ENCODE results near the gene DLGAP4.

Gene DLGAP4

DNA sequence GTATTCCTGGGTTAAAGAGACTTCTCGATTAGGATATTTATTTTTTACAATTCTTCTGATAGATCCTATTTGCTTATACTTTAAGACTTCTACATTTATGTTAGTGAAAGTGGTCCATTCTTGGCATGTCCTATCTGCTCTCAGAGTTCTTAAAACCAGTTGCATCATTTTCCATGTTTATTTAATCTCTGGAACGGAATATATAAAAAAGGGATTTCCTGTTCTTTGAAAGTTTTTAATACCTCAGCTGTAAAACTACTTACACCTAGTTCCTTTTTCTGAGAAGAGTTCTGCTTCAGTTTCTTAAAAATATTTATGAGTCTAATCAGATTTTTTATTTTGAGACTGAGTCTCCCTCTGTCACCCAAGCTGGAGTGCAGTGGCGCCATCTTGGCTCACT lies 217.2 kb downstream of the DLGAP4 start:
- Histone ChIP-seq H3K27ac (ENCODE audit: low read depth, low read length) (no peak overlapping the region), H3K27me3 (ENCODE audit: control insufficient read depth, low read length) (no peaks in the 10 kb centered on the region), H4K20me1 (ENCODE audit: control insufficient read depth, insufficient read depth, low read depth, low read length) (0 out of 2 replicates have a peak, but pooled peaks cover 4% of the 10 kb centered on the region), H3K9me3 (ENCODE audit: control insufficient read depth, insufficient read depth, low read length) (no peaks in the 10 kb centered on the region), H3K36me3 (ENCODE audit: control insufficient read depth, low read length) (peaks cover 21% of the 10 kb centered on the region), H3K9me2 (replicated peaks; ENCODE audit: control insufficient read depth, low read length) (no peaks in the 10 kb centered on the region), H3K4me3 (ENCODE audit: low read length) (no peak overlapping the region), H3K79me2 (ENCODE audit: control insufficient read depth, low read length) (no peaks in the 10 kb centered on the region), H3K4me2 (ENCODE audit: low read length) (no peak overlapping the region), H3K4me1 (ENCODE audit: control insufficient read depth, low read length) (peaks cover 12% of the 10 kb centered on the region), H3F3A (ENCODE audit: control insufficient read depth, insufficient read depth) (0 out of 2 replicates have a peak, but pooled peaks cover 2% of the 10 kb centered on the region)
- no peak for TF ChIP-seq EZH2phosphoT487 (IDR thresholded peaks at IDR 0.05; ENCODE audit: borderline replicate concordance, low read length)
- TF ChIP-seq, protein P1, sequence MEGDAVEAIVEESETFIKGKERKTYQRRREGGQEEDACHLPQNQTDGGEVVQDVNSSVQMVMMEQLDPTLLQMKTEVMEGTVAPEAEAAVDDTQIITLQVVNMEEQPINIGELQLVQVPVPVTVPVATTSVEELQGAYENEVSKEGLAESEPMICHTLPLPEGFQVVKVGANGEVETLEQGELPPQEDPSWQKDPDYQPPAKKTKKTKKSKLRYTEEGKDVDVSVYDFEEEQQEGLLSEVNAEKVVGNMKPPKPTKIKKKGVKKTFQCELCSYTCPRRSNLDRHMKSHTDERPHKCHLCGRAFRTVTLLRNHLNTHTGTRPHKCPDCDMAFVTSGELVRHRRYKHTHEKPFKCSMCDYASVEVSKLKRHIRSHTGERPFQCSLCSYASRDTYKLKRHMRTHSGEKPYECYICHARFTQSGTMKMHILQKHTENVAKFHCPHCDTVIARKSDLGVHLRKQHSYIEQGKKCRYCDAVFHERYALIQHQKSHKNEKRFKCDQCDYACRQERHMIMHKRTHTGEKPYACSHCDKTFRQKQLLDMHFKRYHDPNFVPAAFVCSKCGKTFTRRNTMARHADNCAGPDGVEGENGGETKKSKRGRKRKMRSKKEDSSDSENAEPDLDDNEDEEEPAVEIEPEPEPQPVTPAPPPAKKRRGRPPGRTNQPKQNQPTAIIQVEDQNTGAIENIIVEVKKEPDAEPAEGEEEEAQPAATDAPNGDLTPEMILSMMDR (IDR thresholded peaks at IDR 0.05; ENCODE audit: low read depth, low read length, poor library complexity, severe bottlenecking) = no peak

DNA sequence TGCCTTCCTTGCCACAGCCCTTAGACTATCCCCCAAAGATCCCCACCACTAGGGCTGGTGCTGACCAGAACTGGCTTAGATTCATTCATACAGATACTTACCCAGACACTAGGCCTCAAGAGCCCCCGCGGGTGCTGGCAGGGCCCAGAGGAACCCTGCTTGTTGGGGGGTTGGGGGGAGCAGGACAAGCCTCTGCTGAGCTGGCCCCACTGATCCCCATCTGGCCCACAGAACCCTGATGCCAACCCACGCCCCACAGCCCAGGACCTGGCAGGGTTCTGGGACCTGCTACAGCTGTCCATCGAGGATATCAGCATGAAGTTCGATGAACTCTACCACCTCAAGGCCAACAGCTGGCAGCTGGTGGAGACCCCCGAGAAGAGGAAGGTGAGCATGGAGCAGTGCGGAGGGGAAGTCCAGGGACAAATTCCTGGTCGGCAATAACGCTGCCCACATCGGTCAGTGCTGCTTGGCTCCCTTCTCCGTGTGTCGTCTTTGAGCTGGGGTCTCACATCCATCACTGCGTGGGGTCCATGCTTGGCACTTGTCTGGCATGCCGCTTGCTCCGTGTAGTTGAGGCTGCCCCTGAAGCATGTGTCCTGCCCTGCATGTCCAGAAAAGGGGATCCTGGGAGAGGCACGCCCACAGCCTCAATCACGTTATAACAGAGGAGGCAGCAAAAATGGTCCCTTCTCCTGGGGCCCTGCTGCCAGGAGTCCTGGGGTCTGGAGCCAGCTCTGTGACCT lies 219.7 kb downstream of the DLGAP4 start:
- Histone ChIP-seq H3K4me2 (ENCODE audit: low read length) (no peak overlapping the region), H3K36me3 (ENCODE audit: control insufficient read depth, low read length) (peaks cover 21% of the 10 kb centered on the region)

DNA sequence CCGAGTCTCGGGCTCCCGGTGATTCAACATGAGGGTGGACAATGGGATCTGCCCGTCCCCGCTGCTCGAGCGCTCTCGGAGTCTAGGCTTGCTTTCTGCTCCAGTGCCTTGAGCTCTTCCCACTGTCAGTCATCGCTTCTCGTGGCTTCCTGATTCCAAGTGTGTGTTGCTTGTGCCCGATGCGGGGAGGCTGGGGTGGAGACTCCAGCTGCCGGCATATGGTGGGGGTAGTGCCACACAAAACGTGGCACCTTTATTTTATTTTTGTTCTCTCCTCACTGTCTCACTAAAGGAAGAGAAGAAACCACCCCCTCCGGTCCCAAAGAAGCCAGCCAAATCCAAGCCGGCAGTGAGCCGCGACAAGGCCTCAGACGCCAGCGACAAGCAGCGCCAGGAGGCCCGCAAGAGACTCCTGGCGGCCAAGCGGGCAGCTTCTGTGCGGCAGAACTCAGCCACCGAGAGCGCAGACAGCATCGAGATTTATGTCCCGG lies 220.4 kb downstream of the DLGAP4 start:
- Histone ChIP-seq H4K20me1 (ENCODE audit: control insufficient read depth, insufficient read depth, low read depth, low read length) (0 out of 2 replicates have a peak, but pooled peaks cover 4% of the 10 kb centered on the region), H3K27ac (ENCODE audit: low read depth, low read length) (no peak overlapping the region), H3K9me2 (replicated peaks; ENCODE audit: control insufficient read depth, low read length) (no peaks in the 10 kb centered on the region), H3K79me2 (ENCODE audit: control insufficient read depth, low read length) (no peaks in the 10 kb centered on the region), H3K36me3 (ENCODE audit: control insufficient read depth, low read length) (peaks cover 21% of the 10 kb centered on the region), H3K27me3 (ENCODE audit: control insufficient read depth, low read length) (no peaks in the 10 kb centered on the region), H3F3A (ENCODE audit: control insufficient read depth, insufficient read depth) (no peaks in the 10 kb centered on the region), H3K4me3 (ENCODE audit: low read length) (no peak overlapping the region), H3K9me3 (ENCODE audit: control insufficient read depth, insufficient read depth, low read length) (no peaks in the 10 kb centered on the region), H3K4me2 (ENCODE audit: low read length) (no peak overlapping the region), H3K4me1 (ENCODE audit: control insufficient read depth, low read length) (peaks cover 12% of the 10 kb centered on the region)
- TF ChIP-seq, protein P1 (IDR thresholded peaks at IDR 0.05; ENCODE audit: low read depth, low read length, poor library complexity, severe bottlenecking) = no peak
- TF ChIP-seq EZH2phosphoT487 (IDR thresholded peaks at IDR 0.05; ENCODE audit: borderline replicate concordance, low read length) = no peak

More for the DNA sequence above, 219.7 kb downstream of the DLGAP4 start:
- Histone ChIP-seq H3K27me3 (ENCODE audit: control insufficient read depth, low read length) (no peaks in the 10 kb centered on the region), H3K79me2 (ENCODE audit: control insufficient read depth, low read length) (no peaks in the 10 kb centered on the region), H3K9me2 (replicated peaks; ENCODE audit: control insufficient read depth, low read length) (no peaks in the 10 kb centered on the region), H3F3A (ENCODE audit: control insufficient read depth, insufficient read depth) (no peaks in the 10 kb centered on the region), H3K4me1 (ENCODE audit: control insufficient read depth, low read length) (peaks cover 12% of the 10 kb centered on the region), H4K20me1 (ENCODE audit: control insufficient read depth, insufficient read depth, low read depth, low read length) (0 out of 2 replicates have a peak, but pooled peaks cover 4% of the 10 kb centered on the region), H3K27ac (ENCODE audit: low read depth, low read length) (no peak overlapping the region), H3K4me3 (ENCODE audit: low read length) (no peak overlapping the region), H3K9me3 (ENCODE audit: control insufficient read depth, insufficient read depth, low read length) (no peaks in the 10 kb centered on the region)
- no peak for TF ChIP-seq EZH2phosphoT487 (IDR thresholded peaks at IDR 0.05; ENCODE audit: borderline replicate concordance, low read length)
- TF ChIP-seq, protein P1 (IDR thresholded peaks at IDR 0.05; ENCODE audit: low read depth, low read length, poor library complexity, severe bottlenecking) = no peak

Measured in DOHH2 (cell line).